HG02970 (cell line): ENCODE data around the gene CREB3.

Experiments
- ATAC-seq: cut with Tn5 transposase; IDR thresholded peaks from one replicate; pipeline ENCODE4 v1.9.1; 2021; ENCODE audit warnings: mild to moderate bottlenecking, moderate library complexity, moderate number of reproducible peaks; ENCODE audit not compliant: unreplicated experiment, low FRiP score

Gene CREB3

DNA sequence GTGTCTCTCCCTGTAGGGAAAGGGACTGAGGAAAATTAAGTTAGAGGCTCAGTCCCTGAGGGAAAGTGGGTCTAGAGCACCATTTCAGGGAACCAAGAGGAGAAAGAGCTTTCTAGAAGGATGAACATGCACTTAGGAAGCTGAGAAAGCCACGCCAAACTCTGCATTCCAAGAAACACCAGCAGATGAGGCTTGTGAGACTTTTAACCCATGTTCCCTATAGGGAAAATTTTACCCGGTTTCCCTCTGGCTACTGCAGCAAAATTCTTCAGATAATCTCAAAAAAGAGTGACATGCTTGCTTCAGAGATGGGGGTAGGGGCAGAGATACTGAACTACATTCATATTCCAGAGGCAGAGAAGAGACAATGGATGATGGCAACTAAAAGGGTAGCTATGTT, 9.0 kb upstream of the CREB3 start:
- ATAC-seq, result no peak

DNA sequence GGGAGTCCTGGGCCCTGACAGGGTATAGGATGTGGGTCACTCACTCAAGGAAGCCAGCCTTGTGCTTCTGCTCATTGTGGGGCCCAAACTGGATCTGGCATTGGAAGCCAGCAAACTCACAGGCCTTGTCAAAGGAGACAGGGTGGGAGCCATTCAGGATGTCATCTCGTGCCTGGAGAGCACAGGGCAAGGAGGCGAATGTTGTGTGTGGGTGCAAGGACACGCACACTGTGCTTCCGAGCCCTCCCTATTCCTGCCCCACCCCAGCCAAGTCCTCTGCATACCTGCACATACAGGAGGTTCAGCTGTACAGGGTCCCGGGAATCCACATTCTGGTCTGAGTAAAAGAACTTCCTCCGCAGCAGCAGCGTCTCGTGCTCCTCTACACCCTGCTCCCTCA, 8.6 kb upstream of the CREB3 start:
- ATAC-seq, result no peak

DNA sequence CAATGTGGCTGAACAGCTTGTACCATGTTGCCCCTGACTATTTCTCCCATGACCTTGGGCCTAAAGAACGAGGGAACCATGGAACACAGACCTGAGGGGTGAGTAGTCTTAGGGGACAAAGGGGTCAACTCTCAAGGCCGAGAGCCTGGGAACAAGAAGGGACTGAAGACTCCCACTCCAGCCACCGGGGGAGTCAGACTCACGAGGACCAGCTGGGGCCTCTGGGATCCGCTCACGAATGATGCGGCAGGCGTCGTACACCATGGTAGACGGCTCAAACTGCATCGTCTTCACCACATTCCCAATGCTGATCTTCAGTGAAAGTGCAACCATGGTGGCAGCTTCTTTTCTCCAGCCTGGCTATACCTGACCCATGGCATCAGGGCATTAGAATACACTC, 7.1 kb upstream of the CREB3 start:
- ATAC-seq, result no peak

DNA sequence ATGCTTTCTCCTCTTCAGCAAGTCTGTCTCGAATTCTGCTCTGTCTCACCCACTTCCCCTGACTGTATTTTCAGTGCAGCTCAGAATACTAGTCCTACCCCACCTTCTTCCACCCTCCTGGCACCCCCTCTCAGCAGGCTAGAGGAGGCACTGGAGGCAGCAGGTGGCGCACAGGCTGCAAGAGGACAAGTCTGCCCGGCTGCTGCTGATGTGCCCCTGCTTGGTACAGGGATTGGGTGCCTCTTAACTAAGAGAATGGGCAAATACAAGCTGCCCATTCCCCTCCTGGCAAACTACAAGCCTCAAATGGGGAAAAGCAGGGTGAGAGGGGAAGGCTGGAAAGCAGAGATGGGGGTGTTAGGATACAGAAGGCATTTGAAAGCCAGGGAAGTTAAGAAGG, 5.5 kb upstream of the CREB3 start:
- no peak for ATAC-seq

DNA sequence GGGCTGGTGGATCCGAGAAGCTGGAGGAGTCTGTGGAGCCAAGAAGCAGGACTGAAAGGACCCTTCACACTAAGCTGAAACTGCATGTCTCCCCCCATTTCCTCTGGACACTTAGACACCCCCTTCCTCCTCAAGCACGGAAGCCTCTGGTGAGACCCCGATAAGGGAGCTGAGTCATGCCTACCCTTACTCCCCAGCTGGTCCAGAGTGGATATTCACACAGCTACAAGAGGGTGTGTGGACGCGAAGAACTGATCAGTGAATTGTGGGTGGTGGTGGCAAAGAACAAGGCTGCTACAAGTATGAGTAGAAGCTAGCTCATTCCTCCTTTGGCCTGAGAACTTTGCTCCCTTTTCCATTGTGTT, 4.8 kb upstream of the CREB3 start:
- ATAC-seq, result no peak

DNA sequence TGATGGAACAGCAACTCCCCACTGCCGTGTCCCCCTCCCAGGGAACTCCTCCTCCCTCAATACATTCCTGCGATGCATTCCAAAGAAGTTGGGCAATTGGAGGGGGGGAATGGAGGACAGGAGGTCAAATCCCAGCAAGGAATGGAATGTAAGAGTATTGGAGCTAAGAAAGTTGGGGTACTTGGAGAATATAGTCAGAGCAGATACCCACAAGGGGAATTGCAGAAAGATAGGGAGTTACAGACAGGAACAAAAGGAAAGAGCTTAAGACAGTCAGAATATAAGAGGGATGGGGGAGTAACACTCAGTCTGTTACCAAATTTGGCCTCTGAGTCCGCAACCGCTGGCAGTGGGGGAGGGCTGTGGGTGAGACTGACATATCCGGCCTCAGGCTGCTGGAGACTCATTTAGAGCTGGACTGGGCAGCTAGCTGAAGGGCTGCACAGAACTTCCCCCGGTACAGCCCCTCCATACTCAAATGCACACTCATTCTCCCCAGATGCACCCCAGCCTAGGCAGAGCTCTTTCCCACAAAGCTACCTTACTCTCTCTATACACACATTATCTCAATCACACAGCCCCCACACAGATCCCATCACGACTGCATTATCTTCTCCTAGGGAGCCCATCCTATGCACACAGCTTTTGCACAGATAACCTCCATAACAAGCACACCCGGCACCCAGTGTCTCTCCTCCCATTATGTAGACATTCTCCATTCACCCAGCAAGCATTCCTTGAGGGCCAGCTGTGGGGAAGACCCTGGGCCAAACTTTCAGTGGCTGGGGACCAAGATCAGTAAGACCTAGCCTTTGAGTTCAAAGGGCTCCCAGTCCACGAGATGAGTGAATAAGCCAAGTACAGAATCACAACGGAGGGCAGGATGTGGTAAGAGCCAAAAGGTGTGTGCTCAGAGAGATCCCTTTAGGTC, 4.2 kb upstream of the CREB3 start:
- ATAC-seq, result no peak

DNA sequence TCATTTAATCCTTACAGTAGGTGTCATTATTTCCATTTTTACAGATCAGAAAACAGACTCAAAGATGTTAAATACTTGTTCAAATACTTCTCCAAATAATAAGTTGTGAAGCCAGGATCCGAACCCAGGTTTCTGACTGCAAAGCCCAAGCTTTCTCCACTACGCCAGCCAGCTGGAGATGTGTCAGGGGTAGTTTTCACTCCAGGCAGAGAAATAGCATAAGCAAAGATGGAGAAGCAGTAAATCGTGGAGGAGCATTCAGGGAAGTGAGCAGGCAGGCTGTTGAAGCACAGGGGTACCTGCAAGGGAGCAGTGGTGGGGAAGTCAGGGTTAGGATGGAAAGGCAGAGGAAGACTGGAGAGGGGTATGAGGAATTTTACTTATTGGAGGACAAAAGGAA, 3.4 kb upstream of the CREB3 start:
- no peak for ATAC-seq

DNA sequence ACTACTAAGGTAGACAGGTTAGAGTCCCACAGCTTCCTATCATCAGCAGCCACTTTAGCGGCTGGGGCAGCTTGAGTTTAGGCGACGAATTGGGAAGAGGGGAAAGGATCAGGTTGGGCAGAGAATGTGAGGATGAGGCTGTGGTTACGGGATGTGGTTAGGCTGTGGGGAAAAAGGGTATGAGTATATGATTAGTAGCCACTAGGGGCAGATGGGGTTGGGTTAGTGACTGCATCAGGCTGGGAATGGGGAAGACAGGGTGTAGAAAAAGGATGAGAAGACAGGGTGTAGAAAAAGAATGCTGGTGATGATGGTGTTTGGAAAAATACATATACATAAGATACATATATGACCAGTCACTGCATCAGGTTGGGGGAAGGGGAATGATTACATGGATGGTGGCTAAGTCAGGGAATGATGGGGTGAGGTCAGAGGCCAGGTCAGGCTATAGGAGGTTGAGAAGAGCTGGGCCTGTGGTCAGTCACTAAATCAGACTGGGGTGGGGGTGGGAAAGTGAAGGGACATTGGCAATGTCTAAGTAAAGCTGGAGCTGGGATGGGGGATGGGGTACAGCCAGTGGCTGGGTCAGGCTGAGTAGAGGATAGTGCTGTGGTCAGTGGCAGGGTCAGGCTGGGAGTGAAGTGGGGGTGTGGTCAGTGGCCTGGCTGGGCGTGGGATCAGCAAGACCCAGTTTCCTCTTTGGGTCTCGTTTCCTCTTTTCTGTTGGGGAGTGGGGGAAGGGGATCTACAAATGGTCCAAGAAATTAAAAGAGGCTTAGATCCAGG, 2.6 kb upstream of the CREB3 start:
- ATAC-seq, result no peak

DNA sequence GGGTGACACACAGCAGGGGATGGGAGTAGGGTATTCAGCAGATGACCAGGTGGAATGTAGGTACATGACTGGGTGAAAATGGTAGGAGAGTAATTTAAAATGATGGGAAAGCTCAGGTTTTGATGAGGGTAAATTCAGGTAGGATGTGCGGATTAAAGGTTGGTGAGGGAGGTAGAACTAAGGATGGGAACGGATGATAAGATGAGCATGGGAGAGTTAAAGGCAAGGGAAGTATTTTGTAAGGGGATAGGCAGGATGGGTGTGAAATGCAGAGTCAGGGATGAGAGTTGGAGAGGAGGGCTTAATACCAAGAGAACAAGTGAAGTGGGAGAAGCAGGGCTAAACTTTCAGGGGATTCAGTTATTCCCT, 2.0 kb upstream of the CREB3 start:
- ATAC-seq, result no peak

DNA sequence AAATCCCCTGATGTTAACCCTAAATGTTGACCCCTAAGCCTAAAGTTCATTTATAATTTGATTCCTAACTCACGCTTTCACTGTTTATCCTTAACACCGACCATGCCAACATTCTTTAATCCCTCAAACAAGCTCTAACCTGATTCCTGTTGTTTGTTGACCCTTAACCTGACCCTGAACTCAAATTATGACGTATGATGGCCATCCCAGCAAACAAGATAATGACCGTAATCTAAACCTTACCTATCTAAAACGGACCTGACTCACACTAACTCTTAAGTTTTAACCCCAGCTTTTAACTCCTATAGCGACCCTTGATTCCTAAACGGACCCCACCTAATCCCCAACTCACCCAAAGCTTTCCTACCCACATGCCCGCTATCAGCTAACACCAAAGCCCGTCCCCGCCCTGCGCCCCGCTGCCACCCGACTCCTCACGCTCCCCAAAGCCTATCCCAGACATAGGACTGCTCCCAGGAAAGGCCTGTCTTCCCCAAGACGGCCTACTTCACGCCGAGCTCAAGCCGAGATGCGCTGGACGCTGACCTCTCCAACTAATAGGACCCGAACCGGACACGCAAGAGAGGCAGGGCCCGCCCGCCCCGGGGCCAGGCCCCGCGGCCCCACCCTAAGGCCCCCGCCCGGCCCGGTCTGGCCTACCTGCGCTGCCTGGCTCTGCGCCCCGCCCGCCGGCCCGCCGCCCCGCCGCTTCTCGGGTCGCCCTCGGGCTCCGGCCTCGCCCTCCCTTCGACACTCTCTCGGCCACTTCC, 866 bp upstream of the CREB3 start:
- ATAC-seq, result no peak

DNA sequence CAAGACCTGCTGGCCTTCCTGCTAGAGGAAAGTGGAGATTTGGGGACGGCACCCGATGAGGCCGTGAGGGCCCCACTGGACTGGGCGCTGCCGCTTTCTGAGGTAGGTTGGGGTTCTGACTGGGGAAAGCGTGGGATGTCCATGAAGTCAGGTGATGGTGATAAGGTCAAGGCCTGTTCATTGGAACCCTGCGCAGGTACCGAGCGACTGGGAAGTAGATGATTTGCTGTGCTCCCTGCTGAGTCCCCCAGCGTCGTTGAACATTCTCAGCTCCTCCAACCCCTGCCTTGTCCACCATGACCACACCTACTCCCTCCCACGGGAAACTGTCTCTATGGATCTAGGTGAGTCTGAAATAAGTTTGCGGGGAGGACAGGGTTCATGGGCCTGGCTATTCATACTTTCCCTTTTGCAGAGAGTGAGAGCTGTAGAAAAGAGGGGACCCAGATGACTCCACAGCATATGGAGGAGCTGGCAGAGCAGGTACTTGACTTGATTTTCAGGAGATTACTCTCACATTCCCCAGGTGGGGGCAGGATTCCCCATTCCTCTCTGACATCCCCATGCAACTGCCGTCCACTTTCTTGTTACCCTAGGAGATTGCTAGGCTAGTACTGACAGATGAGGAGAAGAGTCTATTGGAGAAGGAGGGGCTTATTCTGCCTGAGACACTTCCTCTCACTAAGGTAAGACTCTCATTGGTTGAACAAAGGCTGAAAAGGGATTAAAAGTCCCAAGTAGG, 505 bp downstream of the CREB3 start:
- no peak for ATAC-seq

DNA sequence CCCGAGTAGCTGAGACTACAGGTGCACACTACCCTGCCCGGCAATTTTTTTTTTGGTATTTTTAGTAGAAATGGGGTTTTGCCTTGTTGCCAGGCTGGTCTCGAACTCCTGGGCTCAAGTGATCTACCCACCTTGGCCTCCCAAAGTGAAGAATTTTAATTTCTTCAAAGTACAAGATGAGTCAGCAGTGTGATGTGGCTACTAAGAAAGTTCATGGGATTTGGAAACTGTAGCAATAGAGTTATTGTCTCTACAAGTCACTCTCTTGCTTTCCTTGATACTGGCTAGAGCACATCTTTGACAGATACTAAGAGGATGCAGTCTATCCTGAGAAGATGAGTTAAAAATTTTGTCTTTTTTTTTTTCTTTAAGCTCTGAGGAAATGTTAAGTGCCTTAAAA, 1.6 kb downstream of the CREB3 start:
- ATAC-seq, result no peak

DNA sequence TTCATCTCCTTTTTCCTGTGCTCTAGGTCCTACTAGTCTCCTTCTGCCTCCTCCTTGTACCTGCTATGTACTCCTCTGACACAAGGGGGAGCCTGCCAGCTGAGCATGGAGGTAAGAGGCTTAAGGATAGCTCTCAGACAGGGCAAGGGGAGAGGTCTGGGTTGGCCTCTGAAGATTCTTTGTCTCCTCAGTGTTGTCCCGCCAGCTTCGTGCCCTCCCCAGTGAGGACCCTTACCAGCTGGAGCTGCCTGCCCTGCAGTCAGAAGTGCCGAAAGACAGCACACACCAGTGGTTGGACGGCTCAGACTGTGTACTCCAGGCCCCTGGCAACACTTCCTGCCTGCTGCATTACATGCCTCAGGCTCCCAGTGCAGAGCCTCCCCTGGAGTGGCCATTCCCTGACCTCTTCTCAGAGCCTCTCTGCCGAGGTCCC, 3.8 kb downstream of the CREB3 start:
- ATAC-seq, result no peak

DNA sequence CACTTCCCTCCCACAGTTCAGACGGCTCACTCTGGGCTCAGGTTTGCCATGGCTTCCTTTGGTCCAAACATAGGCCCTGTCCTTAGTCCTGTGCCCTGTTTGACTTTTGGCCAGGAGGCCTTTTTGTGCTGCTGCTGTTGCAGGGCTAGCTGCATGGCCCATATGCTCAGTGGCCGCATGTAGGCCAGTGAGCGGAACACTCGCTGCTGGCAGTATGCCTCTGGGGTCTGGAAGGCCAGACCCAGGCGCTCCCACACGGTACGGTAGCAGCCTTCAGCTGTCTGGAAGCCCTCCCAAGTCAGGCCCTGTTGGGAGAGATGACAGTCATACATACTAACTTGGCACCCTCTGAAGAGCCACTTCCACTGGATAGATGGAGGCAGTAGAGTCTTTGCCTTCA, 4.7 kb downstream of the CREB3 start:
- no peak for ATAC-seq

DNA sequence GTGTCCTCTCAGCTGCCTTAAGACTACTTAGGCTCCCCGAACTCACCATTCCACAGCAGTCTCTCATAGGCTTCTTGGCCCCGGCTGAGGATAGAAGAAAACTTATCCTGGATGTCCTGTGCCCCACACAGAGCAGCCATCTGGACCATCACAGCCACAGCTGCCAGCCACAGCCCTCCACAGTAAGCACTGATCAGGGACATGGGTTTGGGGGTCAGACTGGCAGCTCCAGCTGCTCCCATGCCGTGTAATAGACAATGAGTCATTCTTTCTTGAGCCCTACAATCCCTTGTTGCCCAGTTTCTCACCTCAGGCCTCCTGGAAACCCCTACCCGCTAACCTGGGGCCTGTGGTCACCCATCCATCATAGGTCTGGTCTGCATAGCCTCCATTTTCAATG, 5.7 kb downstream of the CREB3 start:
- no peak for ATAC-seq

DNA sequence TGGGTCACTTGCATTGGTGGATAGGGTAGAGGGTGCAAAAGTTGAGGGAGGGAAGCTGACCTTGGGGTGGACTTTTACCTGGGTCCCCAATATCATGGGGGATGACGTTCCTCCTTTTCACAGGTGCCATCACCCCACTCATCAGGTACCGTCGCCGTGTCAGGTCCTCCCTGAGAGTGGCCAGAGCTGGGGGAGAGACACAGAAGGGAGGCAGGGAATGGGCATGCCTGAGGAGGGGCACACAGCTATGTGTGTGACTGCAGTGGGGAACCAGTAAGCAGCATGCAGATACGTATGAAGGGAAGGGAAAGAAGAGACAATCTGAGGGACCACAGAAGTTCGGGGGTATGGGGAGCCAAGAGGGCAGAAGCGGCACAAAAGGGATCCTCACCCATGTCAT, 6.5 kb downstream of the CREB3 start:
- no peak for ATAC-seq

DNA sequence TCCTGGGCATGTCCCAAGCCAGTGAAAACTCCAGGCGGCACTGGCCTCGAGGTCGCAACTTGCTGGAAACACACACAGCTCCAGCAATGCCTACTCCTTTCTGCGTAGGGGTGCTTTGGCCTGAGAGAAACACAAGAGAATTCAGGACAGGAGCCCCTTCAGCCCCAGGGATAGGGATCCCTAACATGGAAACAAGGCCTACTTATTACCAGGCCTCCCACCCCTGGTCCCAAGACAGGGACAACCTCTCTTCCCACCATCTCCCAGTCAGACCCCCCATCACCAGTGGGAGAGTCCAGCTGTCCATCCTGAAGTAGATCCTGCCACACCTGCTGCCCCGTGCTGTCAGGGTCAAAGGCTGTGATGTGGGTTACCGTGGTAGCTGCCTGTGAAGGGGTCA, 7.8 kb downstream of the CREB3 start:
- ATAC-seq, result no peak

DNA sequence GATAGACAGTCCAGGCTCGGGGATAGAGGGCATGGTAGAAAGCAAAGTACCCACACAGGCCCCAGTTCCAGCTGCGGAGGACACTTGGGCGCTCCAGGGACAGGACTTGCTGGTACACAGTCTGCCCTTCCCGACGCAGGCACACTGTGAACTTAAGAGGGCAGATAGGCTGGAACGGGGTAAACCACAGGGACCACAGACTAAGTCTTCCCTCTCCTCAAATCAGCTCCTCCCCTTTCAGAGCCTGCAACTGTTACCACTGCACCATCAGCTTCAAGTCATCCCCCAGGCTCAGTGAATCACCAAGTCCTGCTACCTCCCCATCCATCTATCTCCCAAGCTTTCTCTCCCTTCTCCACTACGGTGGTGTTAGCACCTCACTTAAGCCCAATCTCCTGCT, 9.3 kb downstream of the CREB3 start:
- ATAC-seq, result no peak

DNA sequence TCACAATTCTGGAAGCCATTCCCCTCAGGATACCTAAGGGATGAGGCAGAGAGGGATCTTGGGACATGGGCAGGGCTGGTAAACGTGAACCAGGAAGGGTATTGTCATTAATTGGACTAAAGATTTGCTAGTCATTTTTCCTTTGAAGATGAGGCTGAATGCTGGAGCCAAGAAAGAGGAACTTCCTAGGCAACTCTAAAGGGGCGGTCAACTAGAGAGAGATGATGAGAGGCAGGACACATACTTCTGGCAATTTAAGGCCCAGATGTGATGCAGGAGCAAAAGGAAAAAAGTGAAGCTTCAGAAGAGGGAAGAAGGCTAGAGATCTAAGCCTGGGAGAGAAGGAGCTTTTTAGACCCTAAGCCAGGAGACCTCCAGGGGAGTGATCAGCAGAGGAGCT, 11.0 kb downstream of the CREB3 start:
- no peak for ATAC-seq

DNA sequence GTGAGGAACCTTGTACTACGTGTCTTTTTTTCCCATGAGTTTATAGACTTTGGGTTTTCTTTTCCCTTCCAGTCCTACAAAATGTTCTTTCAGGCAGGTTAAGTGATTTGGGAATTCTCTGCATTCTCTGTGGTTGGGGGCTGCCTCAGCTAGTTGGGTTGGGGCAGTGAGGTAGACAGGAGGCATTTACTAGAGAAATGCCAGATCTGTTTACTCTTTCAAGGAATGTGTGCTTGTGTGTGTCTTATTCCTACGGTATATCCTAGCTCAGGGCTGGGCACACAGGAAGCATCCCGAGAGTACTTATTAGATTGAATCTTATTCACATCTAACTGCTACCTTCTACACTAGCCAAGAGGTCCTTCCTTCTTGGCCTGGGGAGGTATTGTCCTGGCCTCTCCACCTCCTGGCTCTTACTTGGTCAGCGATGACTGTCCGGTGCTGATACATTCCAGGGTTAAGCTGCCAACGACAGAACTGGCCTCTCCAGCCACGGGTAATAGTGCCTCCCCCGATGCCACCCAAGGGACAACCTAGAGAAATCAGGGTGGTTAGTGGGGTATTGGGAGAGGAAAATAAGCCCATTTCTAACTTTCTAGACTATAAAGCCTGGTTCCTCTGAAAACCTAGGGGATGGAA, 11.5 kb downstream of the CREB3 start:
- no peak for ATAC-seq
